Breast epithelium (tissue), 4 donors: Measurements from ENCODE around the gene APLP2. TPM values are rescaled to one million over a fixed set of nuclear protein-coding genes. Genes with fewer than 3 reads are reported as not detected.

Experiments
- DNase-seq, 2 donors: peaks; one replicate each; pipeline ENCODE4 v3.0.0-alpha.2; 2019; ENCODE audit warnings: low spot score in 2 of 2
- H3K27ac ChIP-seq, 2 donors: fragments of 200-600 bp; sonication (generic) in 1 of 2; one replicate each; pipeline ENCODE4 v1.5.1; 2016 to 2019; ENCODE audit warnings: mild to moderate bottlenecking in 1 of 2
- H3K27me3 ChIP-seq, 2 donors: fragments of 200-600 bp; sonication (generic) in 1 of 2; one replicate each; pipeline versions ENCODE4 v1.5.1 to v1.6.0; 2017 to 2019; ENCODE audit warnings: control low read depth in 1 of 2, mild to moderate bottlenecking in 1 of 2
- H3K36me3 ChIP-seq: fragments of 200-600 bp; one replicate; pipeline ENCODE4 v1.5.1; 2019
- H3K4me1 ChIP-seq, 2 donors: fragments of 200-600 bp; sonication (generic); one replicate each; pipeline ENCODE4 v1.5.1; 2016 to 2019; ENCODE audit warnings: control low read depth in 1 of 2
- H3K4me3 ChIP-seq, 3 donors: fragments of 200-600 bp; sonication (generic); 1 replicate in 2 of 3; 2 replicates in 1 of 3; pipeline ENCODE4 v1.5.1; 2016 to 2019; ENCODE audit warnings: mild to moderate bottlenecking in 3 of 3, moderate library complexity in 2 of 3
- H3K9me3 ChIP-seq, 2 donors: fragments of 200-600 bp; sonication (generic) in 1 of 2; one replicate each; pipeline ENCODE4 v1.5.1; 2016 to 2019; ENCODE audit warnings: control low read depth in 1 of 2
- POLR2A ChIP-seq: fragments of 450-650 bp; IDR thresholded peaks from one replicate; pipeline ENCODE4 v1.6.1; 2016; ENCODE audit warnings: antibody characterized with exemption, mild to moderate bottlenecking, moderate library complexity
- POLR2AphosphoS5 ChIP-seq, 3 donors: sonication (generic); formaldehyde crosslinking; IDR thresholded peaks; one replicate each; pipeline ENCODE4 v1.6.1; 2017; ENCODE audit warnings: antibody characterized with exemption in 3 of 3
- intact Hi-C: fragments of 100-400 bp; cut with DNase I; formaldehyde crosslinking; loops from one replicate; pipeline ENCODE4 v1.15.1; 2023; ENCODE audit warnings: low total_unique reads
- total RNA-seq, 3 donors: library from RNA; depleted of rRNA; stranded (reverse); fragments of >200 nt; gene quantifications; one replicate each; pipeline ENCODE4 v1.1.0, GENCODE V29; 2016
- TF ChIP-seq, protein P1 (sequence below), 3 donors: fragments of 450-650 bp; IDR thresholded peaks; one replicate each; pipeline ENCODE4 v1.5.1; 2016 to 2017; ENCODE audit warnings: antibody characterized with exemption in 3 of 3, mild to moderate bottlenecking in 3 of 3, moderate library complexity in 3 of 3

The APLP2 gene
- total RNA-seq, 3 donors from 2014 or later, result 305 to 560 (median 418) TPM

DNA sequence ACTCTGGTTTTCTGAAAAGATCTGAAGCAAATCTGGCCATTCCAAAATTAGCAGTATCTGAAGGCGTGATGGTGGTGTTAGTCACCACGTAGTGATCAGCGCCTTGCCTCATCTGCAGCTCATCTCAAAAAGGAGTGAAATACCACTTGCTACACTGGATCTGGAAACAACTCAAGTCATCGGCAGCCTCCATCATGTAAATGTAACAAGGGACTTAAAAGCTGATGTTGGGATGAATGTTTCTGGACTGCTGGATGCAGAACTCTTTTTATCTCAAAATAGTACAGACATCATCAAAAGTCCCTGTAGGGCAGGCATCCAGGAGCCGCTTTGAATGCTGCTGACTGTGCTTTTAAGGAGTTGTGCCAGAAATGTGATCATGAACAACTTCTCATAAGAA, 14.1 kb upstream of the APLP2 start:
- H3K4me3 ChIP-seq, result no peak overlapping the region
- H3K27ac ChIP-seq, result no peak overlapping the region
- no peaks in the 10 kb centered on the region for H3K27me3 ChIP-seq
- no peak for DNase-seq
- no peaks in the 10 kb centered on the region for H3K36me3 ChIP-seq
- no peaks in the 10 kb centered on the region for H3K9me3 ChIP-seq
- intact Hi-C loops, result no loop called here
- H3K4me1 ChIP-seq, result no peaks in the 10 kb centered on the region
- TF ChIP-seq POLR2A (no peak), POLR2AphosphoS5 (IDR thresholded peaks at IDR 0.05) (no peak)
- TF ChIP-seq, protein P1, sequence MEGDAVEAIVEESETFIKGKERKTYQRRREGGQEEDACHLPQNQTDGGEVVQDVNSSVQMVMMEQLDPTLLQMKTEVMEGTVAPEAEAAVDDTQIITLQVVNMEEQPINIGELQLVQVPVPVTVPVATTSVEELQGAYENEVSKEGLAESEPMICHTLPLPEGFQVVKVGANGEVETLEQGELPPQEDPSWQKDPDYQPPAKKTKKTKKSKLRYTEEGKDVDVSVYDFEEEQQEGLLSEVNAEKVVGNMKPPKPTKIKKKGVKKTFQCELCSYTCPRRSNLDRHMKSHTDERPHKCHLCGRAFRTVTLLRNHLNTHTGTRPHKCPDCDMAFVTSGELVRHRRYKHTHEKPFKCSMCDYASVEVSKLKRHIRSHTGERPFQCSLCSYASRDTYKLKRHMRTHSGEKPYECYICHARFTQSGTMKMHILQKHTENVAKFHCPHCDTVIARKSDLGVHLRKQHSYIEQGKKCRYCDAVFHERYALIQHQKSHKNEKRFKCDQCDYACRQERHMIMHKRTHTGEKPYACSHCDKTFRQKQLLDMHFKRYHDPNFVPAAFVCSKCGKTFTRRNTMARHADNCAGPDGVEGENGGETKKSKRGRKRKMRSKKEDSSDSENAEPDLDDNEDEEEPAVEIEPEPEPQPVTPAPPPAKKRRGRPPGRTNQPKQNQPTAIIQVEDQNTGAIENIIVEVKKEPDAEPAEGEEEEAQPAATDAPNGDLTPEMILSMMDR (IDR thresholded peaks at IDR 0.05), result no peak

DNA sequence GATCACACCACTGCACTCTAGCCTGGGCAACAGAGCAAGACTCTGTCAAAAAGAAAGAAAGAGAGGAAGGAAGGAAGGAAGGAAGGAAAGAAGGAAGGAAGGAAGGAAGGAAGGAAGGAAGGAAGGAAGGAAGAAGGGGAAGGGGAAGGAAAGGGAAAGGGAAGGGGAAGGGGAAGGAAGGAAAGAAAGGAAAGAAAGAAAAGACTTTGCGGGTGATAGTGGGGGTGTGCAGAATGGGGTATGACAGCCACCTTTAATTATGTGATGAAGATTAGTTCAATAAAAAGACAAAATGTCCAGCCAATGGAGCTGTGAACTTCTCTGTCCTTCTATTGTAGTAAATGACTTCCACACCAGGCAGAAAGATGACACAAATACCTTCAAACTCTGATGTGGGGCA, 8.7 kb upstream of the APLP2 start:
- no peaks in the 10 kb centered on the region for H3K4me1 ChIP-seq
- no peak overlapping the region for H3K27ac ChIP-seq
- no peak for DNase-seq
- no peaks in the 10 kb centered on the region for H3K36me3 ChIP-seq
- TF ChIP-seq, protein P1 (IDR thresholded peaks at IDR 0.05), result no peak
- no peak for TF ChIP-seq POLR2AphosphoS5 (IDR thresholded peaks at IDR 0.05)
- no peak for TF ChIP-seq POLR2A
- no peak overlapping the region for H3K4me3 ChIP-seq
- H3K9me3 ChIP-seq, result no peaks in the 10 kb centered on the region
- H3K27me3 ChIP-seq, result no peaks in the 10 kb centered on the region
- intact Hi-C loops, result loop anchor here (10.0 kb wide), 1 partner anchor 46 kb away; no protein-coding TSS in a partner anchor

DNA sequence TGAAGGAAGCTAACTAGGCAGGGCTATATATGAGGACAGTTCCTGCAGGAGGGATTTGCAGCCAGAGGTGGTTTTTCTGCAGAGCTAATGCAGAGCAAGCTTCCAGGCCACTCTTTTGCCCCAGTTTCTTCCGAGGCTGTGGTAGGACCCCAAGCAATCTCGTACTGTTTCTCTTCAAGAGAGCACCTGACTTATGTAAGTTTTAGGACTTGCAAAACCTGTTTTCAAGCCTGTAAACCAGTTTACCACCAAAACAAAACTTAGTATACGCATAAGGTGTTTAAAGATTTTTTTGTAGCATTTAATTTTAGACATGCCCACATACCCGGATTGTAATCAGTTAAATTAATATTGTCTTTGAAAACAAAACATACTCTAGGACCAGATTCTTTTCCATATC, 7.7 kb upstream of the APLP2 start:
- intact Hi-C loops, result loop anchor here (10.0 kb wide), 1 partner anchor 47 kb away; no protein-coding TSS in a partner anchor
- DNase-seq, result no peak
- TF ChIP-seq, protein P1 (IDR thresholded peaks at IDR 0.05), result no peak
- TF ChIP-seq POLR2A, result no peak
- no peak for TF ChIP-seq POLR2AphosphoS5 (IDR thresholded peaks at IDR 0.05)

DNA sequence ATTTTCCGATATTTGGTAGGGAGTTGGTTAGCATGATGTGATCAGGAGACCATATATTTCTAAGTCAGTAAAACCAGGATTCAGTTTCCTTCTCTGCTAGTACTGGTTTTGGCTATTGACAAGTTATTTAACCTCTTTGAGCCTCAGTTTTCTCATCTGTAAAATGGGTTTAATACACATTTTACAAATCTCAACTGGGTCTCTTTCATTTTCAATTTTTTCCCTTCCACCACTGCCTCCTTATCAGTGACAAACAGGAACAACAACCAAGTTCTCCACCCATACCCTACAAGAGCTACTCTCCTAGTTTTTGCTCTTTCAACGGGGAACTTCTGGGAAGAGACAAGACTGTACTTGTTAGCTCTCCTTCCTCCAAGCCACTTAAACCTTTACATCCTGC, 6.2 kb upstream of the APLP2 start:
- no peaks in the 10 kb centered on the region for H3K36me3 ChIP-seq
- no peaks in the 10 kb centered on the region for H3K27me3 ChIP-seq
- H3K4me1 ChIP-seq, result peaks cover 0 to 6% of the 10 kb centered on the region in 2 donors
- H3K27ac ChIP-seq, result no peak overlapping the region
- H3K4me3 ChIP-seq, result no peak overlapping the region
- DNase-seq, result no peak
- intact Hi-C loops, result loop anchor here (10.0 kb wide), 1 partner anchor 49 kb away; no protein-coding TSS in a partner anchor
- H3K9me3 ChIP-seq, result no peaks in the 10 kb centered on the region
- TF ChIP-seq POLR2AphosphoS5 (IDR thresholded peaks at IDR 0.05) (no peak), POLR2A (no peak)
- TF ChIP-seq, protein P1 (IDR thresholded peaks at IDR 0.05), result no peak

More for the DNA sequence above, 7.7 kb upstream of the APLP2 start:
- Histone ChIP-seq H3K36me3 (no peaks in the 10 kb centered on the region), H3K27ac (no peak overlapping the region), H3K27me3 (no peaks in the 10 kb centered on the region), H3K4me1 (no peaks in the 10 kb centered on the region), H3K4me3 (no peak overlapping the region), H3K9me3 (no peaks in the 10 kb centered on the region)

DNA sequence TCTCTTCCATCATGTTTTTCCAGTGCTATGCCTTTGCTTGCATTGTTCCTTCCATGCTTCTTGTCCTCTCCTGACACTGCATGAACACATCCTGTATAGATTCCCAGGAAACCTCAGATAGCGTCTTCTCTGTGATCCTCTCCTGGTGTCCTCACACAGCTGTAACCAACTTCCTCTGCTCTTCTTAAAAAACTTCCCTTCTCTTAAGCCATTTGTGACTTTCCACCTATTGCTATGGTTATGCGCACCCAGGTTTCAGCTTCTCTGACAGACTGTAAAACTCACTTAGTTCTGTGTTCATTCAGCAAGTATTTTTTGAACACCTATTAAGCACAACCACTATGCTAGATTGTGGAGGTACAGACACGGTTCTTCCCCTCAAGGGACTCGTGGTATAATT, 5.1 kb upstream of the APLP2 start:
- intact Hi-C loops, result loop anchor here (10.0 kb wide), 1 partner anchor 50 kb away; no protein-coding TSS in a partner anchor
- no peak for TF ChIP-seq POLR2A
- TF ChIP-seq POLR2AphosphoS5 (IDR thresholded peaks at IDR 0.05), result no peak
- TF ChIP-seq, protein P1 (IDR thresholded peaks at IDR 0.05), result no peak
- H3K27ac ChIP-seq, result no peak overlapping the region

More for the DNA sequence above, 5.1 kb upstream of the APLP2 start:
- Histone ChIP-seq H3K36me3 (no peaks in the 10 kb centered on the region), H3K4me1 (peaks cover 0 to 8% of the 10 kb centered on the region in 2 donors), H3K4me3 (no peak overlapping the region), H3K27me3 (no peaks in the 10 kb centered on the region), H3K9me3 (no peaks in the 10 kb centered on the region)
- DNase-seq, result no peak
